Progenitor cell of endocrine pancreas (in vitro differentiated cells): ENCODE data around the gene VPREB1. TPM values are rescaled to one million over a fixed set of nuclear protein-coding genes. Genes with fewer than 3 reads are reported as not detected.
"Not testable (repeated sequence)": the region's sequence is repeated elsewhere in the genome, so short reads cannot be mapped to it uniquely, and the experiment has no call there.

Experiments
- DNase-seq: peaks from one replicate; pipeline ENCODE4 v3.0.0; 2021; ENCODE audit warnings: low spot score; ENCODE audit not compliant: unreplicated experiment
- H3K27ac Mint-ChIP-seq: 2 replicates; pipeline ENCODE4 v1.8.0; 2021; ENCODE audit warnings: mild to moderate bottlenecking, moderate library complexity, mixed read lengths
- H3K27me3 Mint-ChIP-seq: 2 replicates; pipeline ENCODE4 v1.8.0; 2021; ENCODE audit warnings: mixed read lengths
- H3K36me3 Mint-ChIP-seq: 2 replicates; pipeline ENCODE4 v1.8.0; 2022; ENCODE audit warnings: mixed read lengths; ENCODE audit not compliant: insufficient read depth
- H3K4me1 Mint-ChIP-seq: 2 replicates; pipeline ENCODE4 v1.8.0; 2021; ENCODE audit warnings: low read depth, mixed read lengths
- H3K4me3 Mint-ChIP-seq: 2 replicates; pipeline ENCODE4 v1.8.0; 2021; ENCODE audit warnings: low read depth, mild to moderate bottlenecking, moderate library complexity, mixed read lengths
- H3K9me3 Mint-ChIP-seq: 2 replicates; pipeline ENCODE4 v1.8.0; 2021; ENCODE audit warnings: low read depth, mixed read lengths
- total RNA-seq: library from RNA; stranded (reverse); gene quantifications from 2 replicates; pipeline ENCODE4 v1.2.1, GENCODE V29; 2021

Gene VPREB1
- total RNA-seq, 1 donor from 2014 or later, result not detected

DNA sequence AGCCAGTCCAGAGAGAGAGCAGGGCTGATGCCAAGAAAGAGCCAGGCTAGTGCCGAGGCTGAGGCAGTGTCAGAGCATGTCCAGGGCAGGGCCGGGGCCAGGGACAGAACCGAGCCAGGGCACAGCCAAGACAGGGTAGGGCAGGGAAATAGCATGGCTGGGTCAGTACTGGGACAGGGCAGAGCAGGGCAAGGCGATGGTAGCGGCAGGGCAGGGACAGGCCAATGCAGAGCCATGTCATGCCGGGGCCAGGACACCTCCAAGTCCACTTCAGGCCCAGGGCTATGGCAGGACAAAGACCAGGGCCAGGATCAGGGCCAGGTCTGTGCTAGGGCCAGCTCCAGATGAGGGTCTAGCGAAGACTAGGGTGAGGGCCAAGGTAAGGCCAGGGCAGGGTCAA is 48.9 kb downstream of the VPREB1 start:
- not testable (repeated sequence) for DNase-seq, H3K27me3 Mint-ChIP-seq, H3K4me3 Mint-ChIP-seq, H3K9me3 Mint-ChIP-seq, H3K4me1 Mint-ChIP-seq, H3K27ac Mint-ChIP-seq, H3K36me3 Mint-ChIP-seq

DNA sequence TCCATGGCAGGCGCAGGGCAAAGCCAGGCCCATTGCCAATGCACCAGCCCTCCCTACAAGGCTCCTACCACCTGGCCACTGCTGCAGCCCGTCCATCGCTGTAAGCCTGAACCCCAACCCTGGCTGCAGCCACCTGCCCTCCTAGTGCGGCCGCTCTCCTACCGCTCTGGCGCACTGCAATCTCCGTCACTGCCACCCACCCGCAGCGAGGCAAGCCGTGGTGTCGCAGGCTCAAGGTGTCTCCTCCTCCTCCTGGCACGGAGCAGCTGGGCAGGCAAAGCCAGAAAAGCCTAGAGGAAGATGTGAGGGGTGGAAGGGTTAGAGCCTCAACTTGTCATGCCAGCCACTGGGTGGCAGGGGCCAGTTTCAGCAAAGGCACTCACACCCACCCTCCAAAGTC is 50.1 kb downstream of the VPREB1 start:
- H3K4me1 Mint-ChIP-seq, DNase-seq, H3K36me3 Mint-ChIP-seq, H3K27me3 Mint-ChIP-seq, H3K4me3 Mint-ChIP-seq, H3K27ac Mint-ChIP-seq, H3K9me3 Mint-ChIP-seq: not testable (repeated sequence)
